ENCODE results near the gene CDC26. TPM values are rescaled to one million over a fixed set of nuclear protein-coding genes. Genes with fewer than 3 reads are reported as not detected.

Gene CDC26
- total RNA-seq, 2 experiments from 2014 or later: 15.8 to 18.0 TPM

DNA sequence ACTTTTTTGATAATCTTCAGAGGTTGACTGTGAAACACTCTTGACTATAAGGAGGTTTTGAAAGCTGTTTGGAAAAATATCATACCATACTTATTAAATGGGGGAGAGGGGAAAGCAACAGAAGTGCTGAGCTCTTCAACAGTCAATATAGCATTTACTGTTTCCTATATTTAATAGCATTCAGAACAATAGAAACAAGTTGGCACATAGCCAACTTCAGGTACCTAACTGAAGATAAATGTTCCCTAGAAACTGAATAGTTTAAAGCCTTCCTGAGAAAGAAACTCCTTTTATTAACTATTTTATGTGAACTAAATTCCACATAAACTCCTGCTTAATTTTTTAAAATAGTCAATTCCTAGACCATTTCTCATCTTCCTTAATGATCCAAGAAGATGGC, 27.7 kb downstream of the CDC26 start:
- Histone ChIP-seq H3K36me3 (ENCODE audit: insufficient read depth, low read length) (no peaks in the 10 kb centered on the region), H3K4me3 (ENCODE audit: low read length) (no peak overlapping the region), H3K4me1 (ENCODE audit: insufficient read depth, low read length) (no peaks in the 10 kb centered on the region), H3K9me3 (ENCODE audit: control insufficient read depth in 1 of 2, insufficient read depth in 1 of 2, low read length in 2 of 2) (no peaks in the 10 kb centered on the region), H3K27ac (ENCODE audit: low read depth in 1 of 2, low read length in 2 of 2) (no peak overlapping the region), H3K27me3 (ENCODE audit: control insufficient read depth in 1 of 2, insufficient read depth in 2 of 2, low read length in 2 of 2) (no peaks in the 10 kb centered on the region)
- H3K4me3 Mint-ChIP-seq: no peak overlapping the region
- intact Hi-C loops (cut with DNase I, micrococcal nuclease): no loop called here
- DNase-seq: no peak
- no peaks in the 10 kb centered on the region for H3K9me3 Mint-ChIP-seq
- H3K27me3 Mint-ChIP-seq: no peaks in the 10 kb centered on the region
- H3K4me1 Mint-ChIP-seq (ENCODE audit: low read depth): no peaks in the 10 kb centered on the region
- H3K27ac Mint-ChIP-seq: no peak overlapping the region
- ATAC-seq (ENCODE audit: poor library complexity): no peak
- TF ChIP-seq, protein P1, sequence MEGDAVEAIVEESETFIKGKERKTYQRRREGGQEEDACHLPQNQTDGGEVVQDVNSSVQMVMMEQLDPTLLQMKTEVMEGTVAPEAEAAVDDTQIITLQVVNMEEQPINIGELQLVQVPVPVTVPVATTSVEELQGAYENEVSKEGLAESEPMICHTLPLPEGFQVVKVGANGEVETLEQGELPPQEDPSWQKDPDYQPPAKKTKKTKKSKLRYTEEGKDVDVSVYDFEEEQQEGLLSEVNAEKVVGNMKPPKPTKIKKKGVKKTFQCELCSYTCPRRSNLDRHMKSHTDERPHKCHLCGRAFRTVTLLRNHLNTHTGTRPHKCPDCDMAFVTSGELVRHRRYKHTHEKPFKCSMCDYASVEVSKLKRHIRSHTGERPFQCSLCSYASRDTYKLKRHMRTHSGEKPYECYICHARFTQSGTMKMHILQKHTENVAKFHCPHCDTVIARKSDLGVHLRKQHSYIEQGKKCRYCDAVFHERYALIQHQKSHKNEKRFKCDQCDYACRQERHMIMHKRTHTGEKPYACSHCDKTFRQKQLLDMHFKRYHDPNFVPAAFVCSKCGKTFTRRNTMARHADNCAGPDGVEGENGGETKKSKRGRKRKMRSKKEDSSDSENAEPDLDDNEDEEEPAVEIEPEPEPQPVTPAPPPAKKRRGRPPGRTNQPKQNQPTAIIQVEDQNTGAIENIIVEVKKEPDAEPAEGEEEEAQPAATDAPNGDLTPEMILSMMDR (IDR thresholded peaks at IDR 0.05): no peak
- POLR2A ChIA-PET: no interaction called here
- CTCF ChIA-PET: interaction anchor here (0.7 kb wide), 1 partner anchor 1976 kb away, joined by 3 read pairs; no protein-coding TSS in a partner anchor
- H3K36me3 Mint-ChIP-seq (ENCODE audit: low read depth): peaks cover 6% of the 10 kb centered on the region

DNA sequence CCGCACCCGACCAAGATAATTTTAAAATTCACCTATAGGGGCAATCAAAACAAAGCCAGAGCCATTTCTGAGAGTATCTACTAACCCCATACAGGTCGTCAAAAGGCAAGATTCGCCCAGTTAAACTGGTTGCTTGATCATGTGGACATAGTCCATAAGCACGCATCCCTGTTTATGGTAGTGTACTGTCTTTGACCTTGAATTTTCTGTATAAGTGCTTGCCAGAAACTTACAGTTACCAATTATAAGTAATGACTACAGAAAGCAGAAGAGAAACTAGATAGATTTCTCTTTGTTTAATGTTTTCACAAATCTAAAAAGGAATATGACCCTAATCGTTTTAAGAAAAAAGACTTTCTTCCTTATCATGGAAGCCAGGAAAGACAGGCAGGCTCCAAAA, 28.4 kb downstream of the CDC26 start:
- H3K27me3 ChIP-seq (ENCODE audit: control insufficient read depth in 1 of 2, insufficient read depth in 2 of 2, low read length in 2 of 2): no peaks in the 10 kb centered on the region
- no peak overlapping the region for H3K4me3 Mint-ChIP-seq
- POLR2A ChIA-PET: no interaction called here
- H3K36me3 ChIP-seq (ENCODE audit: insufficient read depth, low read length): no peaks in the 10 kb centered on the region
- no peak for ATAC-seq (ENCODE audit: poor library complexity)
- no peaks in the 10 kb centered on the region for H3K9me3 ChIP-seq (ENCODE audit: control insufficient read depth in 1 of 2, insufficient read depth in 1 of 2, low read length in 2 of 2)
- intact Hi-C loops (cut with DNase I, micrococcal nuclease): no loop called here
- H3K4me1 ChIP-seq (ENCODE audit: insufficient read depth, low read length): no peaks in the 10 kb centered on the region
- TF ChIP-seq, protein P1 (IDR thresholded peaks at IDR 0.05): no peak
- no peak overlapping the region for H3K4me3 ChIP-seq (ENCODE audit: low read length)
- CTCF ChIA-PET: no interaction called here
- DNase-seq: no peak
- no peaks in the 10 kb centered on the region for H3K4me1 Mint-ChIP-seq (ENCODE audit: low read depth)
- H3K27ac Mint-ChIP-seq: no peak overlapping the region
- no peak overlapping the region for H3K27ac ChIP-seq (ENCODE audit: low read depth in 1 of 2, low read length in 2 of 2)
- H3K9me3 Mint-ChIP-seq: no peaks in the 10 kb centered on the region
- no peaks in the 10 kb centered on the region for H3K27me3 Mint-ChIP-seq
- peaks cover 6% of the 10 kb centered on the region for H3K36me3 Mint-ChIP-seq (ENCODE audit: low read depth)

DNA sequence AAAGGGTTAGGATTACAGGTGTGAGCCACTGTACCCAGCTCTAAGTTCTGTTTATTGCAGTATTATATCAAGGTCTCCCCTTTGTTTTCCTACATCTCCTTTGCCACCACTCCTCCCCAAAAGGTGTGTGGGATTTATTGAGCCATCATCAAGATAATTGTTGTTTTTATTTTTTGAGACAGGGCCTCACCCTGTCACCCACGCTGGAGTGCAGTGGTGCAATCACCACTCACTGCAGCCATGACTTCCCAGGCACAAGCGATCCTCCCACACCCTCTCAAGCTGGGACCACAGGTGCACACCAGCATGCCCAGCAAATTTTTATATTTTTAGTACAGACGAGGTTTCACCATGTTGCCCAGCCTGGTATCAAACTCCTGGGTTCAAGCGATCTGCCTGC, 29.5 kb downstream of the CDC26 start:
- Mint-ChIP-seq H3K4me1 (ENCODE audit: low read depth) (no peaks in the 10 kb centered on the region), H3K4me3 (no peak overlapping the region), H3K27ac (no peak overlapping the region), H3K36me3 (ENCODE audit: low read depth) (peaks cover 6% of the 10 kb centered on the region), H3K9me3 (no peaks in the 10 kb centered on the region), H3K27me3 (no peaks in the 10 kb centered on the region)
- Histone ChIP-seq H3K27me3 (ENCODE audit: control insufficient read depth in 1 of 2, insufficient read depth in 2 of 2, low read length in 2 of 2) (no peaks in the 10 kb centered on the region), H3K9me3 (ENCODE audit: control insufficient read depth in 1 of 2, insufficient read depth in 1 of 2, low read length in 2 of 2) (no peaks in the 10 kb centered on the region), H3K4me1 (ENCODE audit: insufficient read depth, low read length) (no peaks in the 10 kb centered on the region), H3K4me3 (ENCODE audit: low read length) (no peak overlapping the region), H3K27ac (ENCODE audit: low read depth in 1 of 2, low read length in 2 of 2) (no peak overlapping the region), H3K36me3 (ENCODE audit: insufficient read depth, low read length) (no peaks in the 10 kb centered on the region)
- CTCF ChIA-PET: no interaction called here
- TF ChIP-seq, protein P1 (IDR thresholded peaks at IDR 0.05): no peak
- DNase-seq (no peak), ATAC-seq (ENCODE audit: poor library complexity) (no peak)
- intact Hi-C loops (cut with DNase I, micrococcal nuclease): no loop called here
- POLR2A ChIA-PET: no interaction called here
